SK-N-SH treated with all-trans-retinoic acid at 6 μM for 48 hours (cell line): Measurements from ENCODE around the gene SLC2A4.

Source experiments
- ARNTL ChIP-seq: fragments of 450-650 bp; formaldehyde crosslinking; IDR thresholded peaks from 2 replicates; pipeline ENCODE4 v1.5.0; 2020; ENCODE audit warnings: low read depth, mild to moderate bottlenecking, moderate library complexity, borderline replicate concordance
- CSDC2 ChIP-seq: fragments of 250-450 bp; sonication (Bioruptor Pico); IDR thresholded peaks from 2 replicates; pipeline ENCODE4 v1.5.0; 2020; ENCODE audit warnings: mild to moderate bottlenecking, moderate library complexity
- RARB ChIP-seq: fragments of 250-450 bp; sonication (Bioruptor Pico); IDR thresholded peaks from 2 replicates; pipeline ENCODE4 v1.8.0; 2021; ENCODE audit warnings: mild to moderate bottlenecking, moderate library complexity
- SNAI2 ChIP-seq: fragments of 250-450 bp; sonication (Bioruptor Pico); IDR thresholded peaks from 2 replicates; pipeline ENCODE4 v1.5.0; 2020; ENCODE audit warnings: mild to moderate bottlenecking, moderate library complexity
- TOX ChIP-seq: fragments of 250-450 bp; sonication (Bioruptor Pico); IDR thresholded peaks from 2 replicates; pipeline ENCODE4 v1.8.0; 2021; ENCODE audit warnings: mild to moderate bottlenecking, moderate library complexity, borderline replicate concordance
- ZFP3 ChIP-seq: fragments of 250-450 bp; sonication (Bioruptor Pico); IDR thresholded peaks from 2 replicates; pipeline ENCODE4 v1.5.0; 2020; ENCODE audit warnings: mild to moderate bottlenecking, moderate library complexity
- ZFP30 ChIP-seq: fragments of 450-650 bp; formaldehyde crosslinking; IDR thresholded peaks from 2 replicates; pipeline ENCODE4 v1.5.0; 2022; ENCODE audit warnings: mild to moderate bottlenecking, moderate library complexity
- ZNF565 ChIP-seq: fragments of 450-650 bp; formaldehyde crosslinking; conservative IDR thresholded peaks from 2 replicates; pipeline ENCODE4 v1.5.0; 2020; ENCODE audit warnings: low read depth, mild to moderate bottlenecking, moderate library complexity
- TF ChIP-seq, protein P1 (sequence below): fragments of 250-450 bp; sonication (Bioruptor Pico); IDR thresholded peaks from 2 replicates; pipeline ENCODE4 v1.8.0; 2020; ENCODE audit warnings: mild to moderate bottlenecking, moderate library complexity, borderline replicate concordance
- TF ChIP-seq, protein P2 (sequence below): fragments of 250-450 bp; sonication (Bioruptor Pico); IDR thresholded peaks from 2 replicates; pipeline ENCODE4 v1.5.1; 2020; ENCODE audit warnings: low read depth, mild to moderate bottlenecking, moderate library complexity
- TF ChIP-seq, protein P3 (sequence below): fragments of 250-450 bp; sonication (Bioruptor Pico); IDR thresholded peaks from 2 replicates; pipeline ENCODE4 v1.5.1; 2021; ENCODE audit warnings: mild to moderate bottlenecking, moderate library complexity
- TF ChIP-seq, protein P4 (sequence below): fragments of 250-450 bp; sonication (Bioruptor Pico); IDR thresholded peaks from 2 replicates; pipeline ENCODE4 v1.8.0; 2021; ENCODE audit warnings: low read depth, mild to moderate bottlenecking, moderate library complexity, borderline replicate concordance

DNA sequence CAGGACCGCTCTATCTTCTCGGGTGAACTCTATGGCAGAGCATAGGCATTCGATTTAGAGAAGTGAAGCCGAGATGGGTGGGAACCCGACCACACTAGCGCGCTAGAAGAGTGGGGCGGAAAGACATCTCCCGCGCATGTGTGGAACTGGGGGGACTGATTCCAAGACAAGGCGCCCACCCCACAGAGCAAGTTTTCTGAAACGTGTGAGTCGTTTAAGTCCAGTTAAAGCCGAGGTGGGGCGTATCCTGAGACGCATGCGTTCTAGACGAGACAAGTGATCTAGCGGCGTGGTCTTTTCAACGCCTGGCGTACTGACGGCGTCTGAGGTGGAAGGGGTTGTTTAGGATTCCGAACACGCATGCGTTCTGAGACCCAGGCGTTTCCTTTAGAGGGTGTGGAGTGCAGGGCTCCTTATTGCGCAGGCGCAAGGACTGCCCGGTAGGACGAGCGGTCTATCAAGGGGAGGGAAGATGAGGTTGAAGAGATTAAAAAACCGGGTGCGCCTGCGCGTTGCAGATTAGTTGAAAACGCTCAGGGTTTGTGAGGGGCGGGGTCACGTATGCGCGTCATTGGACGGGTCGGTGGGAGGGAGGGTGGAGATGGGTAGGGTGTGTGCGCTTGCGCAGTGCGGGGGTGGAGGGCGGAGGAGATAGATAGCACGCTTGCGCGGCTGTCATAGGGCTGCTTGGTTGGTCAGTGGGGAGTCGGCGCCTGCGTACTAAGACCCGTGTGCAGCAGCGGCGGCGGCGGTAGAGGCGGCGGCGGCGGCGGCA, 25.6 kb downstream of the SLC2A4 start, which contains the start of gene EIF5A:
- TF ChIP-seq ZFP3 (CRISPR knock-in tag) (no peak), CSDC2 (no peak), ZNF565 (no peak), SNAI2 (CRISPR knock-in tag) (no peak), RARB (CRISPR knock-in tag) (no peak), ARNTL (CRISPR knock-in tag) (no peak), ZFP30 (CRISPR knock-in tag) (no peak), TOX (no peak)
- TF ChIP-seq, protein P1, sequence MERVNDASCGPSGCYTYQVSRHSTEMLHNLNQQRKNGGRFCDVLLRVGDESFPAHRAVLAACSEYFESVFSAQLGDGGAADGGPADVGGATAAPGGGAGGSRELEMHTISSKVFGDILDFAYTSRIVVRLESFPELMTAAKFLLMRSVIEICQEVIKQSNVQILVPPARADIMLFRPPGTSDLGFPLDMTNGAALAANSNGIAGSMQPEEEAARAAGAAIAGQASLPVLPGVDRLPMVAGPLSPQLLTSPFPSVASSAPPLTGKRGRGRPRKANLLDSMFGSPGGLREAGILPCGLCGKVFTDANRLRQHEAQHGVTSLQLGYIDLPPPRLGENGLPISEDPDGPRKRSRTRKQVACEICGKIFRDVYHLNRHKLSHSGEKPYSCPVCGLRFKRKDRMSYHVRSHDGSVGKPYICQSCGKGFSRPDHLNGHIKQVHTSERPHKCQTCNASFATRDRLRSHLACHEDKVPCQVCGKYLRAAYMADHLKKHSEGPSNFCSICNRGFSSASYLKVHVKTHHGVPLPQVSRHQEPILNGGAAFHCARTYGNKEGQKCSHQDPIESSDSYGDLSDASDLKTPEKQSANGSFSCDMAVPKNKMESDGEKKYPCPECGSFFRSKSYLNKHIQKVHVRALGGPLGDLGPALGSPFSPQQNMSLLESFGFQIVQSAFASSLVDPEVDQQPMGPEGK: no peak
- TF ChIP-seq, protein P2, sequence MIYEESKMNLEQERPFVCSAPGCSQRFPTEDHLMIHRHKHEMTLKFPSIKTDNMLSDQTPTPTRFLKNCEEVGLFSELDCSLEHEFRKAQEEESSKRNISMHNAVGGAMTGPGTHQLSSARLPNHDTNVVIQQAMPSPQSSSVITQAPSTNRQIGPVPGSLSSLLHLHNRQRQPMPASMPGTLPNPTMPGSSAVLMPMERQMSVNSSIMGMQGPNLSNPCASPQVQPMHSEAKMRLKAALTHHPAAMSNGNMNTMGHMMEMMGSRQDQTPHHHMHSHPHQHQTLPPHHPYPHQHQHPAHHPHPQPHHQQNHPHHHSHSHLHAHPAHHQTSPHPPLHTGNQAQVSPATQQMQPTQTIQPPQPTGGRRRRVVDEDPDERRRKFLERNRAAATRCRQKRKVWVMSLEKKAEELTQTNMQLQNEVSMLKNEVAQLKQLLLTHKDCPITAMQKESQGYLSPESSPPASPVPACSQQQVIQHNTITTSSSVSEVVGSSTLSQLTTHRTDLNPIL: no peak
- TF ChIP-seq, protein P3, sequence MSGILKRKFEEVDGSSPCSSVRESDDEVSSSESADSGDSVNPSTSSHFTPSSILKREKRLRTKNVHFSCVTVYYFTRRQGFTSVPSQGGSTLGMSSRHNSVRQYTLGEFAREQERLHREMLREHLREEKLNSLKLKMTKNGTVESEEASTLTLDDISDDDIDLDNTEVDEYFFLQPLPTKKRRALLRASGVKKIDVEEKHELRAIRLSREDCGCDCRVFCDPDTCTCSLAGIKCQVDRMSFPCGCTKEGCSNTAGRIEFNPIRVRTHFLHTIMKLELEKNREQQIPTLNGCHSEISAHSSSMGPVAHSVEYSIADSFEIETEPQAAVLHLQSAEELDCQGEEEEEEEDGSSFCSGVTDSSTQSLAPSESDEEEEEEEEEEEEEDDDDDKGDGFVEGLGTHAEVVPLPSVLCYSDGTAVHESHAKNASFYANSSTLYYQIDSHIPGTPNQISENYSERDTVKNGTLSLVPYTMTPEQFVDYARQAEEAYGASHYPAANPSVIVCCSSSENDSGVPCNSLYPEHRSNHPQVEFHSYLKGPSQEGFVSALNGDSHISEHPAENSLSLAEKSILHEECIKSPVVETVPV (CRISPR knock-in tag): no peak
- TF ChIP-seq, protein P4, sequence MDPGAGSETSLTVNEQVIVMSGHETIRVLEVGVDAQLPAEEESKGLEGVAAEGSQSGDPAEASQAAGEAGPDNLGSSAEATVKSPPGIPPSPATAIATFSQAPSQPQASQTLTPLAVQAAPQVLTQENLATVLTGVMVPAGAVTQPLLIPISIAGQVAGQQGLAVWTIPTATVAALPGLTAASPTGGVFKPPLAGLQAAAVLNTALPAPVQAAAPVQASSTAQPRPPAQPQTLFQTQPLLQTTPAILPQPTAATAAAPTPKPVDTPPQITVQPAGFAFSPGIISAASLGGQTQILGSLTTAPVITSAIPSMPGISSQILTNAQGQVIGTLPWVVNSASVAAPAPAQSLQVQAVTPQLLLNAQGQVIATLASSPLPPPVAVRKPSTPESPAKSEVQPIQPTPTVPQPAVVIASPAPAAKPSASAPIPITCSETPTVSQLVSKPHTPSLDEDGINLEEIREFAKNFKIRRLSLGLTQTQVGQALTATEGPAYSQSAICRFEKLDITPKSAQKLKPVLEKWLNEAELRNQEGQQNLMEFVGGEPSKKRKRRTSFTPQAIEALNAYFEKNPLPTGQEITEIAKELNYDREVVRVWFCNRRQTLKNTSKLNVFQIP (CRISPR knock-in tag): no peak
